HepG2 (cell line): Measurements from ENCODE around the gene KPNA4. TPM values are rescaled to one million over a fixed set of nuclear protein-coding genes. Genes with fewer than 3 reads are reported as not detected.

ENCODE experiments used
- ATAC-seq: fragments of 200-7000 bp; cut with Tn5 transposase; 3 replicates; pipeline ENCODE4 v1.9.1; 2020; ENCODE audit warnings: mild to moderate bottlenecking, moderate library complexity
- BruUV-seq: library from RNA; stranded (reverse); fragments of 400-500 nt; replicated peaks from 2 replicates; lab custom pipeline; 2021; lab: Mats Ljungman, UMichigan
- CTCF ChIA-PET: fragments of 300-600 bp; formaldehyde crosslinking; extraction: SDS; loops from one replicate; lab custom pipeline; 2021; ENCODE audit warnings: low total read pairs, inconsistent platforms, low intra/inter-chr PET ratio; lab: Yijun Ruan, JAX
- POLR2A ChIA-PET: fragments of 350-600 bp; sonication (Branson Sonifier 250); formaldehyde crosslinking; loops from one replicate; lab custom pipeline; 2020; ENCODE audit warnings: antibody characterized with exemption, inconsistent platforms; lab: Yijun Ruan, JAX
- DNase-seq: peaks from one replicate; pipeline ENCODE4 v3.0.0-alpha.2; 2015; ENCODE audit warnings: low spot score
- FAIRE-seq: peaks from 3 replicates; lab custom pipeline; 2011; peaks lifted over from hg19 to GRCh38; lab: Jason Lieb, UNC
- H2AFZ ChIP-seq: one replicate; pipeline ENCODE4 v1.6.1; 2011; ENCODE audit warnings: low read length, inconsistent platforms
- H3K27ac ChIP-seq: fragments of 300-600 bp; 3 replicates; pipeline ENCODE4 v1.8.0; 2011; ENCODE audit warnings: mixed run types, mild to moderate bottlenecking, mixed read lengths, low read length, inconsistent platforms; ENCODE audit not compliant: insufficient read depth; ENCODE audit errors: extremely low read length
- H3K27me3 ChIP-seq, 2 experiments: fragments of 200-600 bp in 1 of 2; 2 replicates in 1 of 2; 3 replicates in 1 of 2; pipeline versions ENCODE4 v1.6.0 to v1.8.0; 2011; ENCODE audit warnings: low read length in 2 of 2, mild to moderate bottlenecking in 2 of 2, moderate library complexity in 2 of 2, inconsistent platforms in 1 of 2; ENCODE audit not compliant: insufficient read depth in 2 of 2, control insufficient read depth in 1 of 2
- H3K36me3 ChIP-seq, 2 experiments: fragments of 200-600 bp in 1 of 2; replicated peaks in 1 of 2; 2 replicates in 1 of 2; 3 replicates in 1 of 2; pipeline versions ENCODE4 v1.5.1 to v1.8.0; 2011; ENCODE audit warnings: low read length in 2 of 2, inconsistent platforms in 1 of 2; ENCODE audit not compliant: insufficient read depth in 2 of 2, control insufficient read depth in 1 of 2
- H3K4me1 ChIP-seq: 2 replicates; pipeline ENCODE4 v1.5.1; 2012; ENCODE audit warnings: low read length, inconsistent platforms; ENCODE audit not compliant: insufficient read depth
- H3K4me2 ChIP-seq: 2 replicates; pipeline ENCODE4 v1.6.0; 2011; ENCODE audit warnings: low read depth, low read length, inconsistent platforms
- H3K4me3 ChIP-seq, 3 experiments: fragments of 200-600 bp in 1 of 3; sonication (generic), shearing (Covaris generic) in 1 of 3; replicated peaks in 1 of 3; 2 replicates each; pipeline ENCODE4 v1.5.1; 2011 to 2016; ENCODE audit warnings: low read length in 3 of 3, inconsistent platforms in 2 of 3, low read depth in 2 of 3, mild to moderate bottlenecking in 2 of 3, control low read depth in 1 of 3, mixed read lengths in 1 of 3; ENCODE audit not compliant: insufficient read depth in 1 of 3
- H3K79me2 ChIP-seq: one replicate; pipeline ENCODE4 v1.6.1; 2011; ENCODE audit warnings: low read length, inconsistent platforms; ENCODE audit not compliant: insufficient read depth
- H3K9ac ChIP-seq: 2 replicates; pipeline ENCODE4 v1.6.0; 2011; ENCODE audit warnings: mild to moderate bottlenecking, low read depth, low read length, inconsistent platforms; ENCODE audit not compliant: insufficient read depth
- H3K9me3 ChIP-seq: 2 replicates; pipeline ENCODE4 v1.5.1; 2012; ENCODE audit warnings: mild to moderate bottlenecking, low read length
- H4K20me1 ChIP-seq: 2 replicates; pipeline ENCODE4 v1.6.0; 2011; ENCODE audit warnings: inconsistent platforms, mild to moderate bottlenecking, low read length, moderate library complexity; ENCODE audit not compliant: insufficient read depth
- DRAP1 ChIP-seq: IDR thresholded peaks from 2 replicates; pipeline ENCODE4 v1.6.1; 2016; ENCODE audit warnings: missing genetic modification reagents, missing compliant biosample characterization
- KDM5B ChIP-seq: sonication (generic); formaldehyde crosslinking; IDR thresholded peaks from 2 replicates; pipeline ENCODE4 v1.4.0; 2020; ENCODE audit warnings: missing genetic modification reagents, mild to moderate bottlenecking, borderline replicate concordance
- MAFF ChIP-seq: IDR thresholded peaks from 2 replicates; pipeline ENCODE4 v1.6.1; 2011; ENCODE audit warnings: low read depth, low read length, improper control_type of control experiment
- MAFK ChIP-seq, 2 experiments: IDR thresholded peaks in 1 of 2; conservative IDR thresholded peaks in 1 of 2; 2 replicates each; pipeline ENCODE4 v1.6.1; 2011; ENCODE audit warnings: improper control_type of control experiment in 2 of 2, low read length in 2 of 2
- RNF2 ChIP-seq: fragments of 450-650 bp; conservative IDR thresholded peaks from 2 replicates; pipeline ENCODE4 v1.6.1; 2016; ENCODE audit warnings: low read depth
- SIN3B ChIP-seq: fragments of 150-350 bp; IDR thresholded peaks from 2 replicates; pipeline ENCODE4 v1.6.1; 2014; ENCODE audit warnings: low read length
- ZNF367 ChIP-seq: sonication (generic); formaldehyde crosslinking; IDR thresholded peaks from 2 replicates; pipeline ENCODE4 v1.4.0; 2020; ENCODE audit warnings: missing genetic modification reagents, borderline replicate concordance
- ZNF747 ChIP-seq: sonication (generic); formaldehyde crosslinking; IDR thresholded peaks from 2 replicates; pipeline ENCODE4 v1.8.1; 2023; ENCODE audit warnings: missing genetic modification reagents, mild to moderate bottlenecking, borderline replicate concordance
- WGBS: methylation state at CpG from one replicate; pipeline ENCODE4 v1.1.6; 2017; ENCODE audit warnings: low lambda C conversion rate; 5-methylcytosine and 5-hydroxymethylcytosine counted together
- in situ Hi-C: cut with HindIII; loops from 2 replicates; pipeline ENCODE4 v1.10.0; 2017; ENCODE audit warnings: low pct_unique_long_range_greater_than_20kb; ENCODE audit not compliant: extremely low pct_ligation_motif_present
- intact Hi-C: fragments of 100-400 bp; cut with micrococcal nuclease; formaldehyde crosslinking; loops from one replicate; pipeline ENCODE4 v1.10.0; 2022; ENCODE audit not compliant: unreplicated experiment
- polyA plus RNA-seq, 8 experiments: library from polyadenylated mRNA; depleted of rRNA in 3 of 8; stranded (reverse) in 7 of 8; unstranded in 1 of 8; fragments of >200 nt; fragmentation: Illumina TruSeq in 4 of 8; extraction: Trizol in 4 of 8; gene quantifications; 2 replicates each; pipeline versions ENCODE4 v1.2.1 to v1.2.3, GENCODE V29; 2011 to 2016; ENCODE audit warnings: low read depth in 4 of 8, missing spikeins in 1 of 8, mixed read lengths in 1 of 8; ENCODE audit not compliant: insufficient read depth in 1 of 8
- total RNA-seq, 5 experiments: library from RNA; depleted of rRNA; stranded (reverse); fragments of >200 nt; fragmentation: Illumina TruSeq; extraction: Trizol; gene quantifications; 2 replicates each; pipeline ENCODE4 v1.2.3, GENCODE V29; 2016; ENCODE audit warnings: low read depth in 1 of 5

Gene KPNA4
- total and polyA plus RNA-seq, 2 of the 13 experiments (the other 11 are each of a cell fraction or from before 2014, with no cell fraction given), result 9.9 to 27.9 TPM

GRCh38 chr3:160475884-160476283 is 89.5 kb downstream of the KPNA4 start:
- in situ Hi-C loops, result no loop called here
- no peak for TF ChIP-seq KDM5B (CRISPR knock-in tag)
- TF ChIP-seq DRAP1 (CRISPR knock-in tag), result no peak
- no peak for TF ChIP-seq SIN3B
- Histone ChIP-seq H3K4me3 (no peak overlapping the region), H3K4me1 (no peaks in the 10 kb centered on the region), H3K9ac (no peak overlapping the region), H3K36me3 (no peaks in the 10 kb centered on the region), H3K79me2 (no peaks in the 10 kb centered on the region), H3K27me3 (no peaks in the 10 kb centered on the region), H3K9me3 (peaks cover 9% of the 10 kb centered on the region), H3K4me2 (no peak overlapping the region), H2AFZ (no peak overlapping the region), H3K27ac (no peak overlapping the region), H4K20me1 (no peaks in the 10 kb centered on the region)
- FAIRE-seq (no peak), ATAC-seq (no peak), DNase-seq (no peak)
- no TSS peak for BruUV-seq
- ChIA-PET CTCF (no interaction called here), POLR2A (no interaction called here)
- 71% methylated on average over 2 of the region's 2 CpGs for whole genome bisulfite sequencing
- intact Hi-C loops, result no loop called here

- in situ Hi-C loops (no loop called here), intact Hi-C loops (no loop called here)
- ATAC-seq, result no peak
- WGBS, result 44% methylated on average over 2 of the region's 2 CpGs
- H3K36me3 ChIP-seq, result no peaks in the 10 kb centered on the region
- BruUV-seq, result no TSS peak
- H3K9ac ChIP-seq, result no peak overlapping the region
- TF ChIP-seq RNF2 (no peak), ZNF367 (CRISPR knock-in tag) (no peak), MAFK (conservative IDR thresholded peaks at IDR 0.05 in 1 of 2, IDR thresholded peaks at IDR 0.05 in 1 of 2; ENCODE audit: low read length in 2 of 2) (peak; percentile 76 to 94), ZNF747 (CRISPR knock-in tag) (no peak), MAFF (peak; percentile 86)
- no peaks in the 10 kb centered on the region for H3K27me3 ChIP-seq
- no peaks in the 10 kb centered on the region for H3K4me1 ChIP-seq
- H3K4me2 ChIP-seq, result no peak overlapping the region
- no peak overlapping the region for H3K4me3 ChIP-seq
- CTCF ChIA-PET, result no interaction called here
- peaks cover 17% of the 10 kb centered on the region for H3K9me3 ChIP-seq
- H3K79me2 ChIP-seq, result no peaks in the 10 kb centered on the region
- no peak for FAIRE-seq
- no peak for DNase-seq
- POLR2A ChIA-PET, result no interaction called here
- no peak overlapping the region for H2AFZ ChIP-seq
- no peaks in the 10 kb centered on the region for H4K20me1 ChIP-seq
- H3K27ac ChIP-seq, result no peak overlapping the region
Observed at GRCh38 chr3:160475153-160475552, 90.2 kb downstream of the KPNA4 start.
